Left cardiac atrium (tissue), 4 donors: ENCODE data around the gene TRIP4. TPM values are rescaled to one million over a fixed set of nuclear protein-coding genes. Genes with fewer than 3 reads are reported as not detected.
"Not testable (repeated sequence)": the region's sequence is repeated elsewhere in the genome, so short reads cannot be mapped to it uniquely, and the experiment has no call there.

ENCODE experiments used
- ATAC-seq, 2 donors: fragments of 200-7000 bp; cut with Tn5 transposase; one replicate each; pipeline ENCODE4 v1.9.1; 2020; ENCODE audit warnings: mild to moderate bottlenecking in 2 of 2, moderate library complexity in 2 of 2
- DNase-seq: peaks from one replicate; pipeline ENCODE4 v3.0.0-alpha.2; 2020
- intact Hi-C, 2 donors: fragments of 100-400 bp; cut with DNase I; formaldehyde crosslinking; loops; one replicate each; pipeline versions ENCODE4 v1.14.1 to v1.15.1; 2022 to 2023
- long read RNA-seq: library from polyadenylated mRNA; unstranded; transcript quantifications from one replicate; pipeline ENCODE4 v2.0.0, GENCODE V29; 2021
- total RNA-seq, 2 donors: library from RNA; stranded (reverse); fragmentation: NEBNext Ultra II Directional; extraction: Animal tissue kit (Norgen Biotek cat#: 25700); gene quantifications; one replicate each; pipeline ENCODE4 v1.2.1, GENCODE V29; 2021
- donor health status: DM: no; HTN: yes; CAD: no.
- donor health status: DM: no; HTN: yes; CAD: no; lungs with severe emphysema.
- donor health status: DM: yes; HTN: yes; CAD: no.
- donor health status: Dilated cardiomyopathy.

TRIP4 gene
- total RNA-seq: 10 to 100 TPM; 15.5 to 16.3 TPM
- long read RNA-seq, transcript TRIP4-201 (13 exons, 2,045 nt): major isoform, 20 of 25 reads
- long read RNA-seq, partial matches to known transcripts: 1 of 25 reads
- long read RNA-seq, other reads (novel, unspliced or antisense): 4 of 25 reads

DNA sequence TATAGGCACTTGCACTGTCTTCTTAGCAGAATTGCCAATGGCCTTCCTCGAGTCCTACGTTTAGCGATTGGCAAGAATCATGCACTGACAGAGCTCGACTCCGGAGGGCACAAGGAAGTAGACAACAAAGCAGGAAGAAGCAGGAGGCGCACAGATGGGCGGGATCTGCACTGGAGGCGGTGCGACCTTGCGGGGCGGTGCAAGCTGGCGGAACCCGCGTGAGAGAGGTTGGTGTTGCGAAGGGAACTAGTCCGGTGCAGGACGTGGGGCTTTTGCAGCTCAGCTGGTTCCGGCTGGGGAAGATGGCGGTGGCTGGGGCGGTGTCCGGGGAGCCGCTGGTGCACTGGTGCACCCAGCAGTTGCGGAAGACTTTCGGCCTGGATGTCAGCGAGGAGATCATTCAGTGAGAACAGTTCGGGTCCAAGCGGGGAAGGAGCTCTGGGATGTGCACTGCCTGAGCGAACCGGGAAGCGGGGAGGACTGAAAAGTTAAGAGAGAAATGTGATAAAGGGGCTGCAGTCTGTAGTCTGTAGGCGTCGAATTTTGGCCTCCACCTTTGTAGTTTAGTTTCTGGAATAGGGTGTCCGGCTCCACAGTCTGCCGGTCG, at the start of gene TRIP4:
TRIP4 (plus strand) TSS at position 275 of the 607 bp plus-strand sequence; CDS start at position 303, 28 bp downstream.
- intact Hi-C loops: loop anchor here in 1 of 2 donors (10.0 kb wide), 1 partner anchor 183 kb away; no protein-coding TSS in a partner anchor
- peak; percentile 96 for DNase-seq
- peak; percentile 100 for ATAC-seq

DNA sequence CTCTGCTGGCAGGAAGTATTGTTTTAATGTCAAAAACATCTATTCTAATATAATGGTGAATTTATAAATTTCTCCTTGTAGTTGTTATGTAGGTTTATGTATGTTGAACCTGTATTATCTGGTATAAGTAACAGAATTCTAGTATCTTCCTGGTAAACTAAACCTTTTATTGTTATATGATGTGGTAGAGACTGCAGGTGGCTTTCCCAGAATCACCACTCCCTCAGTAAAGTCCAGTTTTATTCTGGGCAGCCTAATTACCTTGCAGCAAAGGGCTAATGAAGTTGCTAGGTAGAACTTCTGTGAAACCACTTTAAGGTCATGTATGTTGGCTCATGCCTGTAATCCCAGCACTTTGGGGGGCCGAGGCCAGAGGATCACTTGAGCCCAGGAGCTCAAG, 47.3 kb upstream of the TRIP4 start:
- DNase-seq: no peak
- ATAC-seq: no peak
- intact Hi-C loops: no loop called here

DNA sequence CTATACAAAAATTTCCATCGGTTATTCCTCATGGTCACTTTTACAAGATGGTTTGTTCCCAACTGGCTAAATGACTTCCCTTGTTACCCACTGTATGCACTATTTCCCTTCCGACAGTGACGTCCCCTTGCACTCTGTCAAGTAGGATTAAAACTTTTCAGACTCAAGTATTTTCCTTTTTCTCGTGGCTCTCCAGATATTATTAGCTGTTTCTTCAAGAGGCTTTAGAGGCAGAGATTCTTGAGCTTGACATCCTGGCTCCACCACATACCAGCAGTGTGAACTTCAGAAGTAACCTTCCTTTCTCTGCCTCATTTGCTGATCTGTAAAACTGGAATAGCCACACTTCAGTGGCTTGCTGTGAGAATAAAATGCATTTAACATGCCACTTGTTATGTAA, 45.7 kb upstream of the TRIP4 start:
- ATAC-seq: no peak
- no peak for DNase-seq
- intact Hi-C loops: no loop called here

DNA sequence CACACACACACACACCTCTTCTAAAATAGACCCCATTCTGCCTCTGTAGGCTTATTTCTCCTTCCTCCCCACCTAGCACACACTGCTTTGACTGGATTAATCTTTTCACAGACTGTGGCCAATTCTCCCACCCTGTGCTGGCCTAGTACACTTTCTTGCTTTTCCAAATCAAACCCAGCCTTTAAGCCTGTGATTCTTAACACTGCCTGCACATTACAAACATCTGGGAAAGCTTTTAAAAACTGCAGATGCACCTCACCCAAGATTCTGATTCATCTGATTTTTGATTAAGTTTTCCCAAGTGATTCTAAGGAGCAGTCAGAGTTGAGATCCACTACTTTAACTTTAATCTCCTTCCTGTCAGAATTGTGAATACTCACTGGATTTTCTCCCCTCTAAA, 44.4 kb upstream of the TRIP4 start:
- intact Hi-C loops: no loop called here
- DNase-seq (no peak), ATAC-seq (no peak)

DNA sequence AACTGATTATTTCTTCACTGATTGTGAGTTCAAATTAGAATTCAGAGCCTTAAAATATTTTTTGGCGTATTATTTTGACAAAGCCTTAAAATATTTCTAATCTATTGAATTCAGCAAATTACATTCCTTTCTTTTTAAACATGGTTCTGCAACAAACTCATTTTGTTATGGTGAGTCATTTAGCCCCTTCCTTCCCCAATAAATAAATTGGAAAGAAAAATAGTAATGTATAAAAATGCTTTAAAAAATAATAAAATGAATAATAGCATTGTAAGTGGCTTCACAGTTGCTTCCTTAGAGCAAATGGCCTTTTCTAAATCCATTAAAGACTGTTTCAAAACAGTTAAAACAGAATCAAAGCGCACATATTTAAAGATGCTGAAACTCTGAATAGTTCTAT, 43.8 kb upstream of the TRIP4 start:
- intact Hi-C loops: no loop called here
- DNase-seq (no peak), ATAC-seq (no peak)

DNA sequence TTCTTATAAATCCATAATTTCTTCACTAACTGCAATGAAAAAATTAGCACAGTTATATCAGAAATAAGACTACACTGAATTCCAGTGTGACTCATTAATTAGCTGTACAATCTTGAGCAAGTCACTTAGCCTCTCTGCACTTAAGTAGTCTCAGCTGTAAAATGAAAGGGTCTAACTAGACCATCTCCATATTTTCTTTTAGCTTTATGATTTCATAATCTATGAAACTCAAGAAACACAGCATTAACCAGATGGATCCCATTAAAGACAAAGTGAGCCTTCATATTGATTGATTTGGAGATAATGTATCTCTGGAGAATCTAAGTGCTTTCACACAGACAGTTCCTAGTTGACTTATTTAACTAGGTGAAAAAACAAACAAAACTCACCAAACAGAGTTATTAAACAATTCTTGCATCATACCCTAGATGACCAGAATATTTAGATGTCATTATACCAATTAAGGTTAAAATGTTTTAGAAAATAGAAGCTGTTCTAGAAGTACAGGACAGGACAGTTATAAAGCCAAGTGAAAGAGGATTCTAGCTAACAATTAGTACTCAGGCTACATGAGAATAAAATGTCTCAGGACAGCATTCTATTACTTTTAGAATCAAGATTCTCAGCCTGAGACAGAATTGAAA, 42.9 kb upstream of the TRIP4 start:
- DNase-seq: no peak
- intact Hi-C loops: no loop called here
- peak in 1 of 2 donors; percentile 33 for ATAC-seq

DNA sequence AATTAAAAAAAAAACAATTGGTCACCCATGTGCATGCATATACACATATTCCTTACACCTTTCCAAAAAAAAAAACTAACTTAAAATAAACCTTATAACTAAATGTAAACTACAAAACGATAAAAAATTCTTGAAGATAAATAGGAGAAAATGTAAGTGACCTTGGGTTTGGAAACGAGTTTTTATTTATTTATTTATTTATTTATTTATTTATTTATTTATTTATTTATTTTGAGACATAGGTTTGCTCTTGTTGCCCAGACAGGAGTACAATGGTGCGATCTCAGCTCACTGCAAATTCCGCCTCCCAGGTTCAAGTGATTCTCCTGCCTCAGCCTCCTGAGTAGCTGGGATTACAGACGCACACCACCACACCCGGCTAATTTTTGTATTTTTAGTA, 41.4 kb upstream of the TRIP4 start:
- intact Hi-C loops, DNase-seq, ATAC-seq: not testable (repeated sequence)

DNA sequence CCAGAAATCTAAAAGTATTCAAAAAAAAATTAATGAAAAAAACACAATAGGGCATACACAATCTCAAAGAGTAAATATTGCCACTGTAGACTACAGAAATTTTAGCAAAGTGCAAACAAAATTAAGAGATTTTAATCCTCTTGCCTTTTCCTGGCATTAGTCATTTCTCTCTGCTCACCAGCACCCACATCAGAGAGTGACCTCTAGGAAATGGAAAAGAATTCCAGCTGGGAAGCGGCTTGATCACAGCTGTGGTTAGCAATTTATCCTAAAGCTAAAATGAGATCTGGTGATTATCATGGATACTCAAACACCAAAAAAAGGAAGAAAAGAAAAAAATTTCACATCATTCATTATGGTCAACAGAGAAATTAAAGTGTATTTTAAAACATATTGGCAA, 39.2 kb upstream of the TRIP4 start:
- ATAC-seq (no peak), DNase-seq (no peak)
- intact Hi-C loops: no loop called here

DNA sequence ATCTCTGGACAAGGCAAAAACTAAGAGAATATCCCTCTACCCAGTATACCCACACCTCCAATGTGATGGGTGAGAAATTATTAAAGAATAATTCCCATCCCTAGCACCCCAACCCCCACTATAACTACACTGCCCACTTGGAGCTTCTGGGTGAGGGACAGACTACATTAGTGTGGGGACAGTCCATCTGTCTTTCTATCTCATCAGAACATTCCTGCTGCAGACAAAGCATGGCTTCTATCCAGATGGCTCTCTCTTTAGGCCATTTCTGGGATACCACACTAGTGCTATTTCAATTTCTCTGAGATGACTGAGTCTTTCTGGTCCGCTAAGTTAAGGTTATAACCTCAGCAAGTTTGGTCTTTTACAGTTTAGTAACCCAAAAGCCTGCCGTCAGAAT, 38.3 kb upstream of the TRIP4 start:
- intact Hi-C loops: no loop called here
- no peak for ATAC-seq

DNA sequence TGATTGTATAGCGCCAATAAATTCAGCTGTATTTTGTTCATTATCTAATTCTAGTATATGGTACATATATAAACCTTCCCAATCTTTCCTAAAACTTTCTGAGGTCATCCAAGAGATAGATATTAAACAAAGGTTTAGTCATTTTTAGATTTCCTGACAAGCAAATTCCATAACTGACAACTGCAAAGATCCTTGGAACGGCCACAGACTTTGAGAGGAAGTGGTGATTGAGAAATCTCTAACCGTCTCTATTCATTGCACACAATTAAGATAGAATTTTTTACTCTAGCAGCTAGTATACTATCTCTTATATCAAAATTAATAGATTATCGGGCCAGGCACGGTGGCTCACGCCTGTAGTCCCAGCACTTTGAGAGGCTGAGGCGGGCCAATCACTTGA, 36.4 kb upstream of the TRIP4 start:
- ATAC-seq (no peak), DNase-seq (no peak)
- intact Hi-C loops: loop anchor here (10.0 kb wide), 2 partner anchors 136 to 146 kb away; no protein-coding TSS in a partner anchor

More for the DNA sequence above, 38.3 kb upstream of the TRIP4 start:
- no peak for DNase-seq

DNA sequence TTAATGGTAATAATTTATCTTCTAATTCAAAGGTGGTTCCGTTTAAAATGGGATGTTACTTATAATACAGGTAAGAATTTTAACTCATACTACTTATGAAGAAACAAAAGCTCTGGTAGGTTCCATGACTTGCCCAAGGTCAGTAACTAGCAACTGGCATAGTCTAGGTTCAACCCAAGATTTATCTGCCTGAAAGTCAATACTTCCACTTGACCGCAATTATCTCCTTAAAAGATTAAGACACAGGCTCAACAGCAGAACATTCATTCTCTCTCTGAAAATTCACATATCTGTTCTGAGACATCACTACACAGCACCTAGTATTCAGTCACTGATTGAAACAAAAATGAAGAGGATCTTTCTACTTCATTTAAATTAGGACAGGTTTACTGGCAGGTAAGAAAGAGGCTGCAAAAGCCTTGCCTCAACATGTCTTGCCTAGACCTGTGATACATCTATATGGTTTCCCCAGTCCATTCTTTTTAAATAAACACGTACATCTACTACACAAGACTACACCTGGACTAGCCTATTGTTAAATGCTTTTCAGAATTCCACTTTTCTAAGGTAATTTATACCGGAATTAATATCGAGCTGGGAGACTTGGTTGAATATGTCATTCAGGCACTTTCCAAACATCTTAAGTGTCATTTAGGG, 32.8 kb upstream of the TRIP4 start:
- DNase-seq (no peak), ATAC-seq (no peak)
- intact Hi-C loops: loop anchor here (10.0 kb wide), 2 partner anchors 140 to 150 kb away; no protein-coding TSS in a partner anchor

DNA sequence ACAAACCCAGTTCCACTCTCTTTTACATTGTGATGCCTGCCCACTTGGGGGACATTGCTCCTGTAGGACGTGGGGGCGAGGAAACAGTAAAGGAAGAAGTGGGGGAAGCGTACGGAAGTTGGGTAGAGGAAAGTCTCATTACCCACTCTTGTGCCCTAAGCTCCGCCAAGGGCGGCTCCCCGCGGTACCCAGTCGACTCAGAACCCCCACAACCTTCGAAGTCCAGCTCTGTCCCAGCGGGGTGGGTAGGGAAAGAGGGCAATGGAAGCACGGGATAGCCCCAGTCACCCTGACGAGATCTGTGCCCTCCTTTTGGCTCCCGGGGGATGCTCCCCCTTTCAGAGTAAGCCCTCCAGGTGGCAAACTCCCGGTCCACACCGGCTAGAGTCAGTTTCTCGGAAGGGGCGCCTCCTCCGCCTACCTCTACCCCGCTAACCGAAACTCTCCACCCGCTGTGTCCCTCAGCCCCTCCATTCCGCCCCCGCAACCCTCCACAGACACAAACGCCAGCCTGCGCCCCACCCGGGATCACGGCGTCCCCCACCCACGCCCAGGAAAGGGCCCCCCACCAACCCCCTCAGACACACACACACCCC, 32.2 kb upstream of the TRIP4 start:
- DNase-seq: peak; percentile 34
- intact Hi-C loops: loop anchor here (10.0 kb wide), 2 partner anchors 141 to 151 kb away; no protein-coding TSS in a partner anchor
- peak; percentile 18 to 40 for ATAC-seq

DNA sequence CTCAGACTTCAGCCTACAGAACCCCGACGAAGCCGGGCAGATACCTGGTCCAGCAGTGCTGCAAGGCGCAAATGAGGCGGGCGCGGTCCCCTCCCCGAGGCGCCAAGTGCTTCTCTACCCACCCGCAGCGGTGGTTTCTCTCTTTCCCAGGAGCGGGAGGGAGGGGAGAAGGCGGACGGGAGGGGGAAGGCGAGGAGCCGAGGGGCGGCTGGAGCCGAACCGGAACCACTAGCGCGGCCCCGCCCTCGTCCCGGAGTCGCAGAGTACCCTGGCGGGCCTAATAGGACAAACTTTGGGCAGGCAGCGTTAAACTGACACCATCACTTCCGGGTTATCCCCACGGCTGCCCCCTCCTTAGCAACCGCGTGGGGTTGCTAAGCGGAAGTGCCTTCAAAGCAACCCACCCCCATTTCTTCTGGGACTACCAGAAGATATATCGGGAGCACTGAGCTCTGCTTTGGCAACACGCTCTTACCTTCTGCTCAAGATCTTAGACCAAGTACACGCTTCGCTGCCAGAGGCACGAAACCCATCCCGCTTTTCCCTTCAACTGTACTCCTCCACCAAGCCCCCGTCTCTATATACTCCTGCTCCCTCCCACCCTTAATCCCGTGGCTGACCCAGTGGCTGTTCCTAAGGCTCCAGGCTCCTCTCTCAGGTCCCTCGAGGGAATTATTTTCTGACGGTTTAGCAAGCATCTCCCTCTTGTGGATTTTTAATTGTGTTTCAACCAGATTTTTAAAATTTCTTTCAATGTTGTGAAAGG, 31.5 kb upstream of the TRIP4 start, which contains the start of gene CSNK1G1:
CSNK1G1 (minus strand) TSS at position 230 of the 766 bp plus-strand sequence. CDS start 55,674 bp downstream, outside the sequence.
- intact Hi-C loops: loop anchor here (10.0 kb wide), 2 partner anchors 141 to 151 kb away; no protein-coding TSS in a partner anchor
- DNase-seq: peak; percentile 97
- ATAC-seq: peak; percentile 99 to 100

DNA sequence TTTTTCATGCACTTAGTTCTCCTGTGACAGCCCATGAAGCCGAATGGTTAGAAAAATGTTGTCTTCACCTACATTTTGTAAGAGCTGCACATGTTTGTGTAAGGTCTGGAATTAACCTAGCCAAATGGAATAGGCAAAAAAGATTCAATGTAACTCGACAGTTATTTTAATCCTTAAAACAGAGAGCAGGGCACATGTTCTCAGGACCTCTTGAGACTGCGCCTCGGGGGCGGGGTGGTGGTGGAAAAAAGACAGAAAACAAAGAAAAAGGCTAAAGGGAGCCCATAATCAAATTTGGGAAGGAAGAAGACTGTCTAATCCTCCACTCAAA, 31.0 kb upstream of the TRIP4 start:
- ATAC-seq (no peak), DNase-seq (no peak)
- intact Hi-C loops: loop anchor here (10.0 kb wide), 2 partner anchors 142 to 152 kb away; no protein-coding TSS in a partner anchor

DNA sequence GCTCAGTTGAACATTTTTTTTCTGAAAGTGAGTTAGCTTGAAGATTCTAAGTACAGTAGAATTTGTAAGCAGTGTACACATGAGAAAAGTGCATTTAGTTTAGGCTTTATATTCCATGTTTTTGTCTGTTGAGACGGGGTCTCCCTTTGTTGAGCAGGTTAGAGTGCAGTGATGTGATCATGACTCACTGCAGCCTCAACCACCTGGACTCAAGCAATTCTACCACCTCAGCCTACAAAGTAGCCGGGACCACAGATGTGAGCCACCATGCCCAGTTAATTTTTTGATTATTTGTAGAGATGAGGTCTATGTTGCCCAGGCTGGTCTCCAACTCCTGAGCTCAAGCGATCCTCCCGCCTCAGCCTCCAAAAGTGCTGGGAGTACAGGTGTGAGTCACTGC, 26.4 kb upstream of the TRIP4 start:
- DNase-seq (no peak), ATAC-seq (no peak)

DNA sequence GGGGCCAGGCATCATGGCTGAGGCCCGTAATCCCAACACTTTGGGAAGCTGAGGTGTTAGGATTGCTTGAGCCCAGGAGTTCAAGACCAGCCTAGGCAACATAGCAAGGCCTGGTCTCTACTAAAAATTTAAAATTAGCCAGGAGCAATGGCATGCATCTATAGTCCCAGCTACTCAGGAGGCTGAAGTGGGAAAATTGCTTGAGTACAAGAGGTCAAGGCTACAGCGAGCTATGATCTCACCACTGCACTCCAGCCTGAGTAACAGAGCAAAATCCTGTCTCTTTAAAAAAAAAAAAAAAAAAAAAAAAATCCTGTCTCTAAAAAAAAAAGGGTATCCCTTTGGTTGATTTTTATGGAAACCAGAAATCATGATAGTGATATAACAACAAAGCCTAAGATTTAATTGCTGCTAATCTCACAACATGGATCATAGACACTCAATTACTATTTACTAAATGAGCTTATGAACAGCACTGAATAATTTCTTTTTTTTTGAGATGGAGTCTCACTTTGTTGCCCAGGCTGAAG, 18.5 kb upstream of the TRIP4 start:
- no peak for DNase-seq
- intact Hi-C loops: no loop called here
- no peak for ATAC-seq

More for the DNA sequence above, 26.4 kb upstream of the TRIP4 start:
- intact Hi-C loops: no loop called here

DNA sequence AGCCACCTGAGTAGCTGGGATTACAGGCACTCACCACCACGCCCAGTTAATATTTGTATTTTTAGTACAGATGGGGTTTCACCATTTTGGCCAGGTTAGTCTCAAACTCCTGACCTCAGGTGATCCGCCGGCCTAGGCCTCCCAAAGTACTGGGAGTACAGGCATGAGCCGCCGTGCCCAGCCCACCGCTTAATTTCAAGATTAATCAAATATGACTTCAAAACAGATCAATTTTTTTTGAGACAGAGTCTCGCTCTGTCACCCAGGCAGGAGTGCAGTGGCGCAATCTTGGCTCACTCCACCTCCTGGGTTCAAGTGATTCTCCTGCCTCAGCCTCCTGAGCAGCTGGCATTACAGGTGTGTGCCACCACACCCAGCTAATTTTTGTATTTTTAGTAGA, 16.3 kb upstream of the TRIP4 start:
- DNase-seq, intact Hi-C loops, ATAC-seq: not testable (repeated sequence)

DNA sequence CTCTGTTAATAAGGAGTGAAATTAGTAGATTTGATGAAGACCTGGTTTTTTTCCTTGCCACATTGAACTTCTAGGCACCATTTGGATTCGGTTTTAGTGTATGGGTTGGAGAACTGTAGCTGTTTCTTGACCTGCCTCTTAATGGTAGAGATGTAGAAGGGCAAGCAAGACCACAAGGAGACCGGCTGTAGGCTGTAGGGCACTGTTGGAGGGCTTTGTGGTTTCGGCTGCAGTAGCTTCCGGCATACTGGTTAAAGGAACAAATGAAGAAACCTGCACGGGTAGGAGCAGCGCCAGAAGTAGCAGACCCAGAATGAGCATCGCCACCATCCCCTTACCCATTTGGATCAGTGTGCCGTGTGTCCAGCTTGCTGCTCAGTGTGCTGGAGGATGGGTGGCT, 14.3 kb upstream of the TRIP4 start:
- no peak for ATAC-seq
- intact Hi-C loops: no loop called here
- DNase-seq: no peak
